DMS153 treated with DMSO at 0.1 percent for 48 hours (cell line): ENCODE results near the gene IDH3G.
A peak's percentile ranks its signal among the peaks of the same experiment; 100 is the strongest.
"Not testable (repeated sequence)": the region's sequence is repeated elsewhere in the genome, so short reads cannot be mapped to it uniquely, and the experiment has no call there.

Experiments used
- DNase-seq: peaks from one replicate; lab custom pipeline; 2025; ENCODE audit not compliant: unreplicated experiment; lab: John Stamatoyannopoulos, UW

Gene IDH3G

GRCh38 chrX:153763298-153763932, 30.8 kb downstream of the IDH3G start:
- DNase-seq, result no peak

GRCh38 chrX:153762626-153763173, 31.5 kb downstream of the IDH3G start:
- DNase-seq, result no peak

GRCh38 chrX:153761863-153762262, 32.3 kb downstream of the IDH3G start:
- DNase-seq, result no peak

- no peak for DNase-seq
These were observed 39.0 kb downstream of the IDH3G start for GRCh38 chrX:153755136-153755535.

GRCh38 chrX:153750127-153750774, 43.9 kb downstream of the IDH3G start:
- DNase-seq, result no peak

- not testable (repeated sequence) for DNase-seq
These were observed 45.2 kb downstream of the IDH3G start for GRCh38 chrX:153749017-153749416.

- DNase-seq, result not testable (repeated sequence)
These were observed 47.2 kb downstream of the IDH3G start for GRCh38 chrX:153746991-153747390.

- DNase-seq, result no peak
These were observed 47.8 kb downstream of the IDH3G start for GRCh38 chrX:153746359-153746758.

- not testable (repeated sequence) for DNase-seq
These were observed 49.1 kb downstream of the IDH3G start for GRCh38 chrX:153745067-153745433.

GRCh38 chrX:153744210-153745066, 49.7 kb downstream of the IDH3G start:
- peak; percentile 20 for DNase-seq

- DNase-seq, result peak; percentile 67
These were observed 50.5 kb downstream of the IDH3G start for GRCh38 chrX:153743468-153744209.

GRCh38 chrX:153742796-153743467, 51.2 kb downstream of the IDH3G start:
- DNase-seq, result not testable (repeated sequence)

GRCh38 chrX:153742111-153742510, 52.1 kb downstream of the IDH3G start:
- not testable (repeated sequence) for DNase-seq

- DNase-seq, result no peak
These were observed 52.7 kb downstream of the IDH3G start for GRCh38 chrX:153741446-153741845.

GRCh38 chrX:153740631-153741222, 53.4 kb downstream of the IDH3G start:
- DNase-seq, result no peak

- no peak for DNase-seq
These were observed 54.3 kb downstream of the IDH3G start for GRCh38 chrX:153739754-153740486.

- DNase-seq, result no peak
These were observed 56.0 kb downstream of the IDH3G start for GRCh38 chrX:153738056-153738605.

- no peak for DNase-seq
These were observed 57.2 kb downstream of the IDH3G start for GRCh38 chrX:153736871-153737441.
